GM19023 (cell line): ENCODE measurements around the gene DEPP1.
A peak's percentile ranks its signal among the peaks of the same experiment; 100 is the strongest.

Experiments
- ATAC-seq: cut with Tn5 transposase; IDR thresholded peaks from one replicate; pipeline ENCODE4 v1.9.1; 2021; ENCODE audit warnings: mild to moderate bottlenecking, moderate library complexity; ENCODE audit not compliant: unreplicated experiment

DEPP1 gene

GRCh38 chr10:44993922-44994751 is 15.5 kb upstream of the DEPP1 start:
- no peak for ATAC-seq

DNA sequence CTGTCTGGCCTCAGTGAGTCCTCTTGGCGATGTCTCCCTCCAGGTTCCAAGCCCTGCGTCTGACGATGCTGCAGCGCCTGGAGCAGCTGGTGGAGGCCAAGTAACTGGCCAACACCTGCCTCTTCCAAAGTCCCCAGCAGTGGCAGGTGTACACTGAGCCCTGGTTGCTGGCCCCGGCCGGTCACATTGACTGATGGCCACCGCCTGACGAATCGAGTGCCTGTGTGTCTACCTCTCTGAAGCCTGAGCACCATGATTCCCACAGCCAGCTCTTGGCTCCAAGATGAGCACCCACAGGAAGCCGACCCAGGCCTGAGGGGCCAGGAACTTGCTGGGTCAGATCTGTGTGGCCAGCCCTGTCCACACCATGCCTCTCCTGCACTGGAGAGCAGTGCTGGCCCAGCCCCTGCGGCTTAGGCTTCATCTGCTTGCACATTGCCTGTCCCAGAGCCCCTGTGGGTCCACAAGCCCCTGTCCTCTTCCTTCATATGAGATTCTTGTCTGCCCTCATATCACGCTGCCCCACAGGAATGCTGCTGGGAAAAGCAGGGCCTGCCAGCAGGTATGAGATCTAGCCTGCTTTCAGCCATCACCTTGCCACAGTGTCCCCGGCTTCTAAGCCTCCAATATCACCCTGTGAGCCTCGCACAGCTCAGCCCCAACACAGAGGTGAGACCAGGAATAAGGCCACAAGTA is 14.8 kb upstream of the DEPP1 start:
- no peak for ATAC-seq

- no peak for ATAC-seq
These were observed 14.2 kb upstream of the DEPP1 start for GRCh38 chr10:44992732-44993225.

- ATAC-seq: no peak
These were observed 13.6 kb upstream of the DEPP1 start for GRCh38 chr10:44992070-44992731.

GRCh38 chr10:44991571-44991970 is 13.0 kb upstream of the DEPP1 start:
- no peak for ATAC-seq

GRCh38 chr10:44990965-44991364 is 12.4 kb upstream of the DEPP1 start:
- ATAC-seq: no peak

GRCh38 chr10:44990302-44990655 is 11.7 kb upstream of the DEPP1 start:
- ATAC-seq: no peak

DNA sequence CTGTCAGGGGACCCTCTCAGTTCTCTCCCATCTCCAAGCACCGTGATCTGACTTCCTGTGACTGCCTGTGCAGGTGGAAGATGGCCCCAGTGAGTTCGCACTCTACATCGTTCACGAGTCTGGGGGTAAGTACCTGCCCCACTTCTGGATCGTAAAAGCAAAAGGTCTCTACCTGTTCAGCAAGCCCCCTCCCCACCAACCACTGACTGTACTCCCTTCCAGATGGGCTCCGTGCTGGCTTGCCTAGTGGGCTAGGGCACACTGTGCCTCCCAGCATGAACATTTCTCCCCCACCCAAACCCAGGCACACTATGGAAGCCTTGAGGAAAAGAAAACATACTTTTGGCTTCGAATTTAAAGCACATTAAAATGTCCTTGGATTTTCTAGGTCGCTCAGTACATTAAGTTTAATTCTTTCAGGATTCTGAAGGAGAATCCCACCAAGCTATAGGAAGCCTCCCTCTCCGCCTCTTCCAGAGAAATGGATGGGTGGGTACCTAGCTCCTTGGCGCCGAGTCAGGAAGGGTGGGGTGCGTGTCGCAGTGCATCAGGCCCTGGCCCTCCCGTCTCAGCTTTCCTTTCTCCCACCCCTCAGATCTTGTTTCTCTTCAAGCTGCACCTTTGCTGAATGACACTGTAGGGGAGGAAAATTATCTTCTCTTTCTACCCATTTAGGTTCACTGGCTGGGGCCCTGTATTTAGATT is 11.1 kb upstream of the DEPP1 start:
- ATAC-seq: no peak

GRCh38 chr10:44988957-44989585 is 10.5 kb upstream of the DEPP1 start:
- ATAC-seq: no peak

DNA sequence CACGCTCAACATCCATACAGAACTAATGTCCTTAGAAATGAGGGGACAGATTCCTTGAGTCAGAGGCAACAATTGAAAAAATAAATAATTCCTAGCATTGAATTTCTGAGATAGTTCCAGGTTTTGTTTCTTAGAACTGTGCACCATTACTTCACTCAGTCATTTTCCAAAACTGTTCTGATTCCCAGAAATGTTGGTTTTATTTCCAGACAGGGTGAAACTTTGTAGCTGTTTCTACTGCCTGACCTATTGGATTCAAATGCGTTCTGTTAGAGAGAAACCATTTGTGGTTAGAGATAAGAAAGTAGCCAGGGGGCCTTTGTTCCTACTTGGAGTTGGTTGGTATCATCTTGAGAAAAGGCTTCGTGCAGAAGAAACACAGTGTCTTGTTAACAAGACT is 8.1 kb upstream of the DEPP1 start:
- ATAC-seq: no peak

DNA sequence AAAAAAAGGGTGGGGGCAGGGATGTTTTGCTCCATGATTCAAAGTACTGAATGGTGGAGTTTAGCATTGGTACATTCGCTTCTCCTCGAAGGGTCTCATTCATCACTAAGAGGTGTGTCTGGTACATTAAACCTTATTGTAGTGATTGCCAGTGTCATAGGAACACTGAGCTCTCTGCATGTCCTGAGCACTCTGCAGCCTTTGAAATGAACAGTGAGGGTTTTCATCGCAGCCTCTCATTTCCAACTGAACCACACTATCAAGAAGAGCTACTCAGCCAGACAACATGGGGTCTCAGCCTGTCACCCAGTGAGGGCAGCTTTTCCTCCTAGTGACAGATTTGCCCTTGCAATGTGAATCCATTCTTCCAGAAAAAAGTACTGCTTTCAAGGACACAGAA is 7.6 kb upstream of the DEPP1 start:
- ATAC-seq: no peak

DNA sequence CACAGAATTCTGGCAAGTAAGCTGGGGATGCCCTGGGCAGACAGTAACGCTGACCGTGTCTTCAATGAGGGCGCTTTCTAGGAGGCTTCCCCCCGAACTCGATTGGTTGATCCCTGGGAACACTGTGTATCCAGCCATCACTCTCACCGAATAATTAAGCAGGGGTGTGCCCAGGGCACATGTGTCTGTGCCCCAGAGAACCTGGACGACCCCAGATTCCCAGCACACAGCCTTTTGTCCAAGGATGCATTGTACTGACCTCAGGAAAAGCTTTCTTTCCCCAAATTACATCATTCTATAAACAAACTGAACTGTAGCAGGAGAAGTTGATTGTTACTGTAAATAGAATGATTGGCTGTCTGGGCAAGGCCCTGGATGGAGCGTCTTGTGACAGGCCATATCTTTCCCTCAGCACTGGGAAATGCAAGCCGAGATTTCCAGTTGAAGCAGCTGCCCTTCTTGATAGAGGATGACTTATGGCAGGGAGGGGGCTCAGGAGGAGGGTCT is 6.6 kb upstream of the DEPP1 start:
- ATAC-seq: no peak

GRCh38 chr10:44984671-44985101 is 6.1 kb upstream of the DEPP1 start:
- no peak for ATAC-seq

- no peak for ATAC-seq
These were observed 5.3 kb upstream of the DEPP1 start for GRCh38 chr10:44983895-44984278.

DNA sequence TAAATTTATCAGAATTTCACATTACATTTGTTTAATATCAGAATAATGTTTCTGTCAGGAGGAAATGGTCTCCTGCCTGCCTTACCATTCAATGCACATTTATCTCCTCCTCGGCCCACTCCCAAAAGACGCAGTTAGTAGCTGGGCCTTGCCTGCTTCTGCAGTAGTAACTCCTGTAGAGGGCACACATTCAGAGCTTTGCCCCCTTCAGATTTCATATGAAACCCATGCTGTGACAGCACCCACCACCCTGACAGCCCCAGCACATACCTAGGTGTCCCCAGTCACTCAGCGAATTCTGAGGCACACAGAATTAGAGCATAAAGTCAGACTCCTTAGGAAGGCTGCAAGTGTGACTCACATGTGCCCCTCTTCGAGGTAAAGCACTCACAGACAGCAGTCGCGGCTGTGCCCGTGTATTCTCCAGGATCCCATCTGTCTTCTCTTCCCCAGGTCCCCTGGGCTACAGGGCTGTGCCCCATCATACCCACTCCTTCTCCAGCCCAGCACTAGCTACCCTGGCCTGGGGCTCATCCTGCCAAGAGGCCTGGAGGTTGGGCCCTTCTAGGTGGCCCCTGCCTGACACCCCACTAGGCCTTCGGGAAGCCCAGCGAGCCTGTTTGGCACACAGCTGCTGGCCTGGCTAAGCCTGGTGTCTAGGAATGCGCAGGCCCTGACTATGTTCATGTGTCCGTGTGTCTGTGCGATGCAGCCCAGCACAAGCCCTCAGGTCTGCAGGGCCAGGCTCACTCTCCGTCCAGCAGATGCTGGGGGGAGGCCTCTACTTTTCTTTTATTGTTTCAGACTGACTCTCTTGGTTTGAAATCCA is 4.7 kb upstream of the DEPP1 start:
- ATAC-seq: no peak

- no peak for ATAC-seq
These were observed 3.9 kb upstream of the DEPP1 start for GRCh38 chr10:44982496-44982895.

GRCh38 chr10:44982114-44982460 is 3.5 kb upstream of the DEPP1 start:
- ATAC-seq: no peak

DNA sequence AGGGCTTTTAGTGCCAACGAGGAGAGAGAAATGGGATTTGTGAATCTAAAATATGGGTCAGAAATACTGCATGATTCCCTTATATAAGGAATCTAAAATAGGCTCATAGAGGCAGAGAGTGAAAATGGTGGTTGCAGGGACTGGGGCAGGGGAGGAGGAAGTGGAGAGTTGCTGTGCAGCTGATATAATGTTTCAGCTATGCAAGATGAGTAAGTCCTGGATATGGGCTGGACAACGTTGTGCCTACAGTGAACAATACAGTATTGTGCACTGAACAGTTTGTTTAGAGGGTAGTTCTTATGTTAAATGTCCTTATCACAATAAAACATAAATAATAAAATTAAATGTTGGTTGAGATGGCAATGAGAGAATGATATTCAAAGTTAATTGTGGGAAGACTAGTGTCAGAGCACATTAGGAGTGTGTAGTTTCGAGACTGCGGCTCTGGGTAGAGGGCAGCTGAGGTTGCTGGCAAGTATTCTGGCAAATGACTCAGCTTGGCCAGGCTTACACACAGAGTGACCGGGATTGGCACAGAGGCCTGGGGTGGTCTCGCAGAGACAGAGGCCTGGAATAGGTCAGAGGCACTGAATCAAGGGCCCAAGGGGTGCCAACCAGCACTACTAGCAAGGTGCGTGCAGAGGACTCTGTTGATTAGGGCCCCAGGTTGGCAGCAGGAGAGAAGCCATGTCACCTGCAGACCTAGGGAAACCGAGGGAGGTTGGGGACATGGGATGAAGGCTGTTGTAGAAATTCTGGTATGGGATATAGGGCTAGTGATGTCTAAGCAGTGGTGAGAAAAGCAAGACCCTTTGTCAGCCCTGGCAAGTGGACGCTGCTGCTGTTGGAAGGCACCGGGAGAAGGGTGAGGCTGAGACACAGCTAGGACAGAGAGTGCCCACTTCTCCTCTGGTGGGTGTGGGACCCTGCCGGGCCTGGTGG is 2.8 kb upstream of the DEPP1 start:
- ATAC-seq: peak; percentile 34
